ENCODE data around the gene CLSTN3.

Gene CLSTN3

GRCh38 chr12:7116916-7117315 is 13.3 kb upstream of the CLSTN3 start:
- H3K4me3 ChIP-seq (replicated peaks in 1 of 2; ENCODE audit: low read depth in 2 of 2, low read length in 2 of 2): no peak overlapping the region
- no peak for DNase-seq (ENCODE audit: low read depth in 2 of 2)
- no peak for TF ChIP-seq CTCF (IDR thresholded peaks at IDR 0.05; ENCODE audit: low read depth, low read length)

GRCh38 chr12:7117670-7118069 is 12.5 kb upstream of the CLSTN3 start:
- no peak for DNase-seq (ENCODE audit: low read depth in 2 of 2)
- TF ChIP-seq CTCF (IDR thresholded peaks at IDR 0.05; ENCODE audit: low read depth, low read length): no peak
- no peak overlapping the region for H3K4me3 ChIP-seq (replicated peaks in 1 of 2; ENCODE audit: low read depth in 2 of 2, low read length in 2 of 2)

GRCh38 chr12:7118881-7119280 is 11.3 kb upstream of the CLSTN3 start:
- DNase-seq (ENCODE audit: low read depth in 2 of 2): no peak
- H3K4me3 ChIP-seq (replicated peaks in 1 of 2; ENCODE audit: low read depth in 2 of 2, low read length in 2 of 2): no peak overlapping the region
- no peak for TF ChIP-seq CTCF (IDR thresholded peaks at IDR 0.05; ENCODE audit: low read depth, low read length)

GRCh38 chr12:7120166-7120565 is 10.0 kb upstream of the CLSTN3 start:
- H3K4me3 ChIP-seq (replicated peaks in 1 of 2; ENCODE audit: low read depth in 2 of 2, low read length in 2 of 2): no peak overlapping the region
- no peak for TF ChIP-seq CTCF (IDR thresholded peaks at IDR 0.05; ENCODE audit: low read depth, low read length)

GRCh38 chr12:7121324-7121723 is 8.8 kb upstream of the CLSTN3 start:
- no peak for TF ChIP-seq CTCF (IDR thresholded peaks at IDR 0.05; ENCODE audit: low read depth, low read length)
- no peak overlapping the region for H3K4me3 ChIP-seq (replicated peaks in 1 of 2; ENCODE audit: low read depth in 2 of 2, low read length in 2 of 2)
- DNase-seq (ENCODE audit: low read depth in 2 of 2): no peak

More at GRCh38 chr12:7120166-7120565, 10.0 kb upstream of the CLSTN3 start:
- no peak for DNase-seq (ENCODE audit: low read depth in 2 of 2)

- no peak for TF ChIP-seq CTCF (IDR thresholded peaks at IDR 0.05; ENCODE audit: low read depth, low read length)
- no peak for DNase-seq (ENCODE audit: low read depth in 2 of 2)
- H3K4me3 ChIP-seq (replicated peaks in 1 of 2; ENCODE audit: low read depth in 2 of 2, low read length in 2 of 2): no peak overlapping the region
Observed at GRCh38 chr12:7122811-7123769, 7.1 kb upstream of the CLSTN3 start.

All from cardiac fibroblast (primary cell).